ENCODE data around the gene USP20. TPM values are rescaled to one million over a fixed set of nuclear protein-coding genes. Genes with fewer than 3 reads are reported as not detected.
A peak's percentile ranks its signal among the peaks of the same experiment; 100 is the strongest.

USP20 gene
- total RNA-seq, 1 donor from 2014 or later = 8.9 TPM

- no peak for DNase-seq (ENCODE audit: low read depth in 2 of 2)
These were observed 39.2 kb downstream of the USP20 start for GRCh38 chr9:129874261-129875101.

DNA sequence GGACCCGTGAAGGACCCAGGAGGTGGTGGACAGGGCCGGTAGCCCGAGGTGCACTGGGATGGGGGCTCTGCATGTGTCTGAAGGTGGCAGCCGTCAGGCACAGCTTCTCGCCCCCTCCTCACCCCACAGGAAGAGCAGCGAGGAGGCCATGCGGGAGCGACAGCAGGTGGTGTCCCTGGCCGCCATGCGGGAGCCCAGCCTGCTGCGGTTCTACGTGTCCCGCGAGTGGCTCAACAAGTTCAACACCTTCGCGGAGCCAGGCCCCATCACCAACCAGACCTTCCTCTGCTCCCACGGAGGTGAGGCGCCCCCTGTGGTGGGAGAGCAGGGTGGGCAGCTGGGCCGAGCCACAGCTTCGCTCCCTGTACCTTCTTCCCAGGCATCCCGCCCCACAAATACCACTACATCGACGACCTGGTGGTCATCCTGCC is 39.9 kb downstream of the USP20 start:
- DNase-seq (ENCODE audit: low read depth in 2 of 2) = no peak

- no peak for DNase-seq (ENCODE audit: low read depth in 2 of 2)
These were observed 40.6 kb downstream of the USP20 start for GRCh38 chr9:129875687-129876395.

DNA sequence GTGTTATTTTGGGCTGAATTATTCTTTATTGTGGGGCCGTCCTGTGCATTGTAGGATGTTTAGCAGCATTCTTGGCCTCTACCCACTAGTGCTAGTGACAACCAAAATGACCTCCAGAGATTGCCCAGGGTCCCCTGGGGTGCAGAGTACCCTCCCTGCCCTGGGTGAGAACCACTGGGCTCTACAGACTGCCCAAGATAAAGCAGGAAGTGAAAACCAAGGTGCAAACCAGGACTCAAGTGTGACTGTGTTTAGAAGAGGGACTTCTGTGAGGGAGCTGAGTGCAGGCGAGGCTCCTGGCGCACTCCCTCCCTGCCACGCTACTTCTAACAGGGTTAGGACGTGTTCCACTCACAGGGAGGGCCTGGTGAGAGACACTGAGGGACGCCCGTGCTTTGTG is 41.6 kb downstream of the USP20 start:
- DNase-seq (ENCODE audit: low read depth in 2 of 2) = no peak

- DNase-seq (ENCODE audit: low read depth in 2 of 2) = no peak
These were observed 43.0 kb downstream of the USP20 start for GRCh38 chr9:129878291-129878690.

GRCh38 chr9:129879103-129879699 is 43.9 kb downstream of the USP20 start:
- no peak for DNase-seq (ENCODE audit: low read depth in 2 of 2)

DNA sequence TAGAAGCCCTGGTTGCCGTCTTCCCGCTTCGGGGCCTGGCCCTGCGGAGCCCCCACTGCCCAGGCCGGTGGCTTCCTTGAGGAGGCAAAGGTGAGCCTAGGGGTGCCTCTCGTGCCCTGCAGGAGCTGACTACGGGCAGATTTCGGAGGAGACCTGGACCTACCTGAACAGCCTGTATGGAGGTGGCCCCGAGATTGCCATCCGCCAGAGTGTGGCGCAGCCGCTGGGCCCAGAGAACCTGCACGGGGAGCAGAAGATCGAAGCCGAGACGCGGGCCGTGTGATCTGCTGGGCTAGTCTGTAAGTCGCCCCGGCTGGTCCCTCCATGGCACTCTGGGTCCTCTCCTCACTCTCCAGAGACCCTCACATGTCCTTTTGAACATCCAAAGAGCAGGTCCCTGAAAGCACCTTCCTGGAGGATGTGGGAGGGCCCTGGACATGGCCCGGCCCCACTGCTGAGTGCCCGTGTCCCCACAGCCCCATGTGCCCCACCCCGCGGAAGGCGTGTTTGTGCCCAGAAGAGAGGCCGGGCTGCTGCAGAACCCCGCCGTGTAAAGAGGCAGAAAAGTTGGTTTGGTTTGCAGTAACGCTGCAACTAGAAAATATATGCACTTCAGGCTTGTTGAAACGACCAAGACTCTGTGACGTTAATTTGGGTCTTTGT is 44.9 kb downstream of the USP20 start:
- no peak for DNase-seq (ENCODE audit: low read depth in 2 of 2)

- DNase-seq (ENCODE audit: low read depth in 2 of 2) = no peak
These were observed 45.6 kb downstream of the USP20 start for GRCh38 chr9:129880654-129881546.

DNA sequence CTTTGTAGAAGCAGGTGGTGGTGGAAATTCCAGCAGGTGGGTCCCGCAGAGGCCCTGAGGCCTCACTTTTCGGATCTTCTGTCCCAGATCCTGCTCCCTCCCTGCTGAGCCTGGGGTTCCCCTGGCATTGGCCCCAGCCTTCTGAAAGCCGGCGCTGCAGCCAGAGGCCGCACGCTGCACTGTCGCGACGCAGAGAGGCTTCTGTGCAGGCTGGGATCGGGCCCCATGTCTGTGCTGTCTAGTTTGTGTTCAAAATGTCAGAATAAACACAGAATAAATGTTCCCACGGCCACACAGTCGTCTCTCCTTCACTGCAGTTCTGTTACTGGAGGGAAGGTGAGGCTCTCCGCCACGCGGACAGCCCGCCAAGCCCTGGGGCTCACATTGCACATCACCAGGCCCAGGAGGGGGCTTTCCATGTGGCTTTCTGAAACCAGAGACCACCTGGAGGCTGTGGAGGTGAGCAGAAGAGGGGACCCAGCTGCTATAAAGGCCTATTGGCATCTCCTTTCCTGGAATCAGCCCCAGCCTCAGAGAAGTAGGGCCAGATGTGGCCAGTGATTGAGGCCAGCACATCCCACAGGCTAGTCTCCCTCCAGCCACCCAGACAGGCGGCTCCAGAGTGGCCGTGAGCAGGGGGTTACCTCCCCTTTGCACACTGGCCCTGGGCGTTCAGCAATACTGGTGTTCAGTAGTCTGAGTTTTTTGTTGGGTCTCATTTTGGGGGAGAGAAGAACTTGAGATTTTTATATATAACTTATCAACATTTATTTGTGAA is 46.5 kb downstream of the USP20 start:
- DNase-seq (ENCODE audit: low read depth in 2 of 2) = no peak

GRCh38 chr9:129884220-129885017 is 49.2 kb downstream of the USP20 start:
- DNase-seq (ENCODE audit: low read depth in 2 of 2) = peak; percentile 54 to 67

- peak in 1 of 2 donors; percentile 20 for DNase-seq (ENCODE audit: low read depth in 2 of 2)
These were observed 49.9 kb downstream of the USP20 start for GRCh38 chr9:129885018-129885669.

- DNase-seq (ENCODE audit: low read depth in 2 of 2) = peak; percentile 80 to 94
These were observed 50.4 kb downstream of the USP20 start for GRCh38 chr9:129885670-129886106.

DNA sequence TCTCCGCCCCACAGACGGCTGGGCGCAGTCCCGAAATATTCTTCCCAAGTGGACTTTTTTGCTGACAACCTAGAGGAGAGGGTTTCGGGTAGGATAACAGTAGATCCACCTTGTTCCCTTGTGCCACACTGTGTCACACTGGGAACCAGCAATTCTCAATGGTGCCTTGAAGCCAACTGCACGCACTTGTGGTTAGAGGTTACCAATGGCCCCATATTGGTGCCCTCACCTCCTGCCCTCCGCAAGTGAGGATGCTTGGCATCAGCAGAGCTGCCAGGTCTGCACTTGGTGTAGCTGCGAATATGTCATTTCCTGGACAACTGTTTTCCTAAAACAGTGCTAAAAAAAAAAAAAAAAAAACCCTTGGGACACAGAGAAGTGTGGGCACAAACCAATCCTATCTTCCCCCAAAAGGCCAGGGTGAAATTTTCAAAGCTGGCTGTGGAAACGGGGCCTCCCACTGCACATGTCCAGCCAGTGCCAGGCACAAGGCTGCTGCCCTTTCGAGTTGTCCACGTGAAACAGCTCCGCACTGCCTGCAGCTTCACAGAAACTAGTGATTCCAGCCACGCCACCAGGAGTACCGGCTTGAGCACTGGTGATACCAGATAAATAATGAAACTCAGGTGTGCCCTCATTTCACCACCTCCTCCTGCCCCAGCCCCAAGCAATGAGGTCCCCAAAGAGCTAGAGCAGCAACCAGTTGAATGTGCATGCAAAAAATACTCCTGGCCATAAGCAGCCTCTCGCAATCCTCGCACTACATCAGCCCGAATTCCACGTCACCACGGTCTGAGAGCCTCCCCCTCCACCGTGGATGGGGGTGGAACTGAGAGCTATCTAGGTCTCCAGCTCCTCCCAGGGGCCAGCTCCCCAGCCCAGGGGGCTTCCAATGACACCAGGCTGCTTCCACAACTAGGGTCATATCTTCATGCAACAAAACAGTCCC is 51.2 kb downstream of the USP20 start:
- peak; percentile 50 to 59 for DNase-seq (ENCODE audit: low read depth in 2 of 2)

DNA sequence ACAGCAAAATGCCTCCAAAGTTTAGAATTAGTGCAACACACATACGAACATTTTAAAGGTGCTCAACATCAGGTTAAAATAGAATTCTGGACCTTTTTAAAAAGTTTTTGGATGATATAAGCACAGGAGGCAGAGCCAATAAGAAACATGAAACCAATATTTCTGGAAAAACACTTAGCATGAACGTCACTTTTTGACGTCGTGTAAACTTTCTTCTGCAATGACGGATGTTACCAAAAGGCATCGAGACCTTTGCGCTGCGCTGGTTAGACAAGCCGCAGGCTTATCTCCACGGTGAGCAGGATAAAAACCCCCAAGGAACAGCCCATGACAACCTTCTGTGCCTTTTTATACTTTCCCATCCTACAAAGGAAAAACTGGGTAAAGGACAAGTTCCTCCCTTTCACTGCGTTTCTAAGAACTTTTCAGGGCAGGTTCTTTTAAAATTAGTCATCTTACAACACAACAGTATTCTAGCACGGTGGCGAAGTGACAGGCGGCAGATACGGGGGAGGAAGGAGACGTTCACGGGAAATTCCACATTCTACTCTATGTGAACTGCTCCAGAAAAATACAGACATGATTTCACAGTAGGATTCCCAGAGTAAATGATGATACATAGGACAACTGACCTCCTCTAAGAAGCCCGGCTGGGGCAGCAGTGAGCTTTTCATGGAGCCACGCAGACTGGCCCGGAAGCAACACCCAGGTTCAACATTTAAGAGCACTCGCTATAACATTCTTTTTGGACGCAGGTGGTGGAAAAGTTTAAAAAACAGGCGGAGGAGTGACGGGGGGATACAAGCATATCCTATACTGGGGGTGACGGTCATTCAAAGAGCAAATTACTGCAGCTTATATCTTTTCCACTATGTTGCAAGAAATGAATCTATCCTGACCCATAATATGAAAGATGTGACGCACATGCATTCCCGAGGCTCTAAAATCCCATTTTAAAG is 52.4 kb downstream of the USP20 start:
- DNase-seq (ENCODE audit: low read depth in 2 of 2) = peak in 1 of 2 donors; percentile 74

DNA sequence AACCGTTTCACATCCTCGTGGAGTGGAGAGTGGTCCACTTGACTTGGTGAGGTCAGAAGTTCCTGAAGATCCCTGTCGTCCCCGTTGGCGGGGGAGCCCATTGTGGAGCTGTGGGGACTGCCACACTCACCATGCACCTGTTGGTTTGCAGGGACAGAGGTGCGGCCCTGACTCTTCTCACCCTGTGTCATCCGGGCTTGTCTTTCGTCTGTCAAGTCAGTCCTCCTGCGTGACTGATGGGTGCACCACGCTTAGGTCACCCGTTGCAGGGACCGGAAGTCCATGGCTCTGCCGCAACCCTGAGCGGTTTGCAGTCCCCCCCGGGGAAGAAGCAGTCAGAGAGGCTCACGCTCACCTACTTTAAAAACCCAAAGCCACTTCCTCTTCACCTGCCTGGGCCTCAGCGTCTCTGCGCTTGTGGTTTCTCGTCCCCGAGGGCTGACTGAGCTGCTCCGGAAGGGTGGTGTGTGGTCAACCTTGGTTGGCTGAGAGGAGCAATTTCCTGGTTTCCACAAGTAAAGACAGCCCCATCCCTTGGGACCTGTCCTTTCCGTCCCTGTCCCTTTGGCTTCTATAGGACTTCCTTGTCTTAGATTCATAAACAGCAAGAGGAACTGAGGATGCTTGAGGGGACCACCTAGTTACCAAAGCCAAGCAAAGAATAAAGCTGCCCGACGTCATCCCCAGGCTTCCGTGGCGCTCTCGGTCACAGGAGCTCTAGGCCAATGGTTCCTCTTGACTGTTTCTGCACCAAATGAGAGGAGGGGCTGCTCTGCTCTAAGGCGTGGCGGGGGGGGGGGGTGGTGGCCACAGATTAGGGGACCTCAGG is 53.2 kb downstream of the USP20 start:
- DNase-seq (ENCODE audit: low read depth in 2 of 2) = peak in 1 of 2 donors; percentile 16
